B cell (primary cell): ENCODE measurements around the gene L3MBTL1. TPM values are rescaled to one million over a fixed set of nuclear protein-coding genes. Genes with fewer than 3 reads are reported as not detected.

Experiments
- ATAC-seq: fragments of 200-7000 bp; cut with Tn5 transposase; one replicate; pipeline ENCODE4 v1.10.0; 2021; ENCODE audit warnings: low read depth, mild to moderate bottlenecking, moderate number of reproducible peaks, moderate library complexity
- CTCF ChIA-PET: fragments of 350-600 bp; sonication (Branson Sonifier 250); formaldehyde crosslinking; loops from one replicate; lab custom pipeline; 2021; ENCODE audit warnings: antibody characterized with exemption, inconsistent platforms; lab: Charles Lee
- POLR2A ChIA-PET: fragments of 350-600 bp; sonication (Branson Sonifier 250); formaldehyde crosslinking; loops from one replicate; lab custom pipeline; 2021; ENCODE audit warnings: antibody characterized with exemption; lab: Charles Lee
- DNase-seq: peaks from one replicate; pipeline ENCODE4 v3.0.0; 2013
- H2AFZ ChIP-seq: 2 replicates; pipeline ENCODE4 v1.6.1; 2012; ENCODE audit warnings: mild to moderate bottlenecking, low read depth, low read length; ENCODE audit not compliant: insufficient read depth, poor library complexity, severe bottlenecking
- H3K27ac ChIP-seq, 2 donors: 1 replicate in 1 of 2; 2 replicates in 1 of 2; pipeline ENCODE4 v1.5.1; 2012 to 2013; ENCODE audit warnings: low read length in 2 of 2, mild to moderate bottlenecking in 2 of 2, moderate library complexity in 1 of 2
- H3K27me3 ChIP-seq, 4 experiments: fragments of 200-600 bp in 1 of 4; sonication (generic) in 1 of 4; replicated peaks in 1 of 4; 1 replicate in 2 of 4; 2 replicates in 2 of 4; pipeline versions ENCODE4 v1.6.1 to v1.7.0; 2013 to 2016; ENCODE audit warnings: low read length in 3 of 4, mild to moderate bottlenecking in 2 of 4, mixed read lengths in 1 of 4, moderate library complexity in 1 of 4; ENCODE audit not compliant: insufficient read depth in 4 of 4, control insufficient read depth in 3 of 4; ENCODE audit errors: control extremely low read depth in 1 of 4
- H3K36me3 ChIP-seq, 2 experiments: replicated peaks in 1 of 2; 1 replicate in 1 of 2; 2 replicates in 1 of 2; pipeline versions ENCODE4 v1.6.1 to v1.7.1; 2013; ENCODE audit warnings: low read length in 1 of 2; ENCODE audit not compliant: insufficient read depth in 2 of 2, control insufficient read depth in 1 of 2; ENCODE audit errors: control extremely low read depth in 1 of 2, extremely low read depth in 1 of 2
- H3K4me1 ChIP-seq, 2 donors: fragments of 200-600 bp in 1 of 2; sonication (generic) in 1 of 2; 1 replicate in 1 of 2; 2 replicates in 1 of 2; pipeline versions ENCODE4 v1.5.1 to v1.6.1; 2013 to 2017; ENCODE audit warnings: low read length in 2 of 2; ENCODE audit not compliant: control insufficient read depth in 2 of 2, insufficient read depth in 2 of 2
- H3K4me2 ChIP-seq: replicated peaks from 2 replicates; pipeline ENCODE3; 2012; ENCODE audit warnings: mild to moderate bottlenecking, low read depth, low read length; ENCODE audit not compliant: poor library complexity, severe bottlenecking
- H3K4me3 ChIP-seq, 5 experiments: fragments of 200-600 bp in 1 of 5; sonication (generic) in 1 of 5; 1 replicate in 3 of 5; 2 replicates in 2 of 5; pipeline versions ENCODE4 v1.5.1 to v1.7.0; 2011 to 2016; ENCODE audit warnings: low read length in 4 of 5, mild to moderate bottlenecking in 4 of 5, low read depth in 2 of 5, control low read depth in 1 of 5, moderate library complexity in 1 of 5; ENCODE audit not compliant: insufficient read depth in 1 of 5; ENCODE audit errors: control extremely low read depth in 1 of 5, extremely low read depth in 1 of 5
- H3K79me2 ChIP-seq: fragments of 200-600 bp; sonication (generic); one replicate; pipeline ENCODE4 v1.6.0; 2016; ENCODE audit warnings: low read length; ENCODE audit not compliant: control insufficient read depth, insufficient read depth
- H3K9ac ChIP-seq: fragments of 200-600 bp; sonication (generic); 2 replicates; pipeline ENCODE4 v1.6.1; 2017; ENCODE audit warnings: mild to moderate bottlenecking, low read length, moderate library complexity
- H3K9me3 ChIP-seq, 3 donors: one replicate each; pipeline versions ENCODE4 v1.6.1 to v1.7.1; 2013; ENCODE audit warnings: low read length in 2 of 3; ENCODE audit not compliant: control insufficient read depth in 2 of 3, insufficient read depth in 1 of 3; ENCODE audit errors: control extremely low read depth in 1 of 3
- H4K20me1 ChIP-seq: 2 replicates; pipeline ENCODE4 v1.6.0; 2012; ENCODE audit warnings: mild to moderate bottlenecking, low read length; ENCODE audit not compliant: insufficient read depth, control insufficient read depth, poor library complexity, severe bottlenecking
- H3K27ac Mint-ChIP-seq: one replicate; pipeline ENCODE4 v1.8.0; 2021; ENCODE audit warnings: mixed read lengths
- H3K27me3 Mint-ChIP-seq: one replicate; pipeline ENCODE4 v1.8.0; 2021; ENCODE audit warnings: mixed read lengths
- H3K4me1 Mint-ChIP-seq: one replicate; pipeline ENCODE4 v1.8.0; 2021; ENCODE audit warnings: mixed read lengths
- H3K4me3 Mint-ChIP-seq: one replicate; pipeline ENCODE4 v1.8.0; 2021; ENCODE audit warnings: mixed read lengths
- H3K9me3 Mint-ChIP-seq: one replicate; pipeline ENCODE4 v1.8.0; 2022; ENCODE audit warnings: mixed read lengths; ENCODE audit not compliant: insufficient read depth
- EZH2 ChIP-seq: IDR thresholded peaks from 2 replicates; pipeline ENCODE4 v1.6.1; 2012; ENCODE audit warnings: borderline replicate concordance, low read depth, mild to moderate bottlenecking, moderate library complexity, low read length; ENCODE audit not compliant: insufficient read depth, poor library complexity, severe bottlenecking
- WGBS: methylation state at CpG from one replicate; pipeline ENCODE4 v1.1.5; 2013; ENCODE audit warnings: missing lambda C conversion rate; ENCODE audit not compliant: insufficient coverage; 5-methylcytosine and 5-hydroxymethylcytosine counted together
- intact Hi-C: fragments of 100-400 bp; cut with micrococcal nuclease; formaldehyde crosslinking; loops from one replicate; pipeline ENCODE4 v1.10.0; 2022
- polyA plus RNA-seq: library from polyadenylated mRNA; depleted of rRNA; stranded (reverse); fragments of >200 nt; gene quantifications from 2 replicates; pipeline ENCODE4 v1.2.3, GENCODE V29; 2012
- total RNA-seq, 2 donors: library from RNA; stranded (reverse); fragments of 120-200 nt in 1 of 2; gene quantifications; 1 replicate in 1 of 2; 2 replicates in 1 of 2; pipeline versions ENCODE4 v1.2.3 to v1.2.4, GENCODE V29; 2013 to 2022
- TF ChIP-seq, protein P1 (sequence below): fragments of 200-600 bp; IDR thresholded peaks from one replicate; pipeline ENCODE4 v1.8.0; 2022; ENCODE audit warnings: antibody characterized with exemption, mild to moderate bottlenecking

L3MBTL1 gene
- total and polyA plus RNA-seq, 2 donors (not counting 1 experiment from before 2014, with no cell fraction given): 15.6 to 31.4 TPM

DNA sequence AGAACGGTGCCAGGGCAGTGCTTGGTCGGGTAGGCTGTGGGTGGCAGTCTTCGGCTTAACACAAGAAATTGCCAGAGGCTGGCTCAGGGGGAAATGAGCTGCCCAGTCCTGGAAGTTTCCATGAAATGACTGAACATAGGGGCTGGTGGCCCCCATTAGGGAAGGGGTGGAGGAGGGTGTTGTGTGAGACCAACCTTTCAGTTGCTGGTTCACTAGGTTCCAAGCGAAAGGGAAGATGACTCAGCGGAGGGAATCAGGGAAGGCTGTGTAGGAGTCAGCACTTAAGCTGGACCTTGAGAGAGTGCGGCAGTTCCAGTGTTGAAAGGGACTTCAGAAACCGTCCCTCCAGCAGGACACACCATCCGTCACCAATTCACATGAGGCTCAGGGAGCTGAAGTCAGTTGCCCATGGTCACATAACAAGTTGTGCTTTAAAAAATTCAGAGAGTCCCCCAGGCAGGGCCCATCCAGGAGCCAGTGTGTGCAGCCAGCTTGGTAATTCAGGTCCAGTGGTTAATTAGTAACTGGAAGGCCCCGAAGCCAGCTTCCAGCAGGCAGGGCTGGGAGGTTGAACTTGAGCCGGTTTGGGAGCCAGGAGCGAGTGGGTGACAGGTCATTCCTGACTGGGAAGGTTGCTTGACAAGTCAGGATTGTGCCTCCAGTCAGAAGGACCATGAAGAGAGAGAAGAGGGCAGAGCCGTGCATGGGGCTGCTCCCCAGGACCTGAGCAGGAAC lies 51.1 kb downstream of the L3MBTL1 start, which contains the start of gene SGK2:
Gene SGK2, plus strand, starts transcription at position 616 of the 735 bp plus-strand sequence. CDS start 7,469 bp downstream, outside the sequence.
- no peak within 1 kb of the TSS for H2AFZ ChIP-seq
- no peak for TF ChIP-seq EZH2
- TF ChIP-seq, protein P1, sequence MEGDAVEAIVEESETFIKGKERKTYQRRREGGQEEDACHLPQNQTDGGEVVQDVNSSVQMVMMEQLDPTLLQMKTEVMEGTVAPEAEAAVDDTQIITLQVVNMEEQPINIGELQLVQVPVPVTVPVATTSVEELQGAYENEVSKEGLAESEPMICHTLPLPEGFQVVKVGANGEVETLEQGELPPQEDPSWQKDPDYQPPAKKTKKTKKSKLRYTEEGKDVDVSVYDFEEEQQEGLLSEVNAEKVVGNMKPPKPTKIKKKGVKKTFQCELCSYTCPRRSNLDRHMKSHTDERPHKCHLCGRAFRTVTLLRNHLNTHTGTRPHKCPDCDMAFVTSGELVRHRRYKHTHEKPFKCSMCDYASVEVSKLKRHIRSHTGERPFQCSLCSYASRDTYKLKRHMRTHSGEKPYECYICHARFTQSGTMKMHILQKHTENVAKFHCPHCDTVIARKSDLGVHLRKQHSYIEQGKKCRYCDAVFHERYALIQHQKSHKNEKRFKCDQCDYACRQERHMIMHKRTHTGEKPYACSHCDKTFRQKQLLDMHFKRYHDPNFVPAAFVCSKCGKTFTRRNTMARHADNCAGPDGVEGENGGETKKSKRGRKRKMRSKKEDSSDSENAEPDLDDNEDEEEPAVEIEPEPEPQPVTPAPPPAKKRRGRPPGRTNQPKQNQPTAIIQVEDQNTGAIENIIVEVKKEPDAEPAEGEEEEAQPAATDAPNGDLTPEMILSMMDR: no peak
- no peak for DNase-seq
- H3K9me3 Mint-ChIP-seq: no peaks in the 10 kb centered on the region
- no peak for ATAC-seq
- H3K4me3 Mint-ChIP-seq: no peak within 1 kb of the TSS
- H3K4me3 ChIP-seq: no peak within 1 kb of the TSS
- no peak within 1 kb of the TSS for H3K27ac ChIP-seq
- WGBS: 85% methylated on average over 12 of the region's 12 CpGs
- no peaks in the 10 kb centered on the region for H3K9me3 ChIP-seq
- ChIA-PET CTCF (interaction anchor here (1.2 to 3.3 kb wide), 3 partner anchors 20 to 134 kb away, joined by 3 to 12 read pairs (median 5); no protein-coding TSS in a partner anchor), POLR2A (no interaction called here)
- no peaks in the 10 kb centered on the region for H3K36me3 ChIP-seq
- no peaks in the 10 kb centered on the region for H3K4me1 ChIP-seq
- intact Hi-C loops: no loop called here
- H3K79me2 ChIP-seq: no peaks in the 10 kb centered on the region
- no peak within 1 kb of the TSS for H3K9ac ChIP-seq
- no peaks in the 10 kb centered on the region for H3K27me3 Mint-ChIP-seq
- H3K4me2 ChIP-seq: no peak within 1 kb of the TSS
- H3K4me1 Mint-ChIP-seq: no peaks in the 10 kb centered on the region
- no peaks in the 10 kb centered on the region for H4K20me1 ChIP-seq
- H3K27me3 ChIP-seq: no peaks in the 10 kb centered on the region
- H3K27ac Mint-ChIP-seq: no peak within 1 kb of the TSS
